Stimulated activated CD4-positive, alpha-beta T cell treated with anti-CD3 and anti-CD28 coated beads, Interleukin-12 subunit alpha, Interleukin-12 subunit beta, amount 100 ng/mL, for 48 hours (primary cell): Measurements from ENCODE around the gene PLEKHF1.

Experiments used
- DNase-seq, 3 donors: peaks; one replicate each; pipeline ENCODE4 v3.0.0-alpha.2; 2020; ENCODE audit warnings: low read depth in 2 of 3, low spot score in 1 of 3

PLEKHF1 gene

GRCh38 chr19:29634423-29635130, 30.7 kb upstream of the PLEKHF1 start:
- no peak for DNase-seq

DNA sequence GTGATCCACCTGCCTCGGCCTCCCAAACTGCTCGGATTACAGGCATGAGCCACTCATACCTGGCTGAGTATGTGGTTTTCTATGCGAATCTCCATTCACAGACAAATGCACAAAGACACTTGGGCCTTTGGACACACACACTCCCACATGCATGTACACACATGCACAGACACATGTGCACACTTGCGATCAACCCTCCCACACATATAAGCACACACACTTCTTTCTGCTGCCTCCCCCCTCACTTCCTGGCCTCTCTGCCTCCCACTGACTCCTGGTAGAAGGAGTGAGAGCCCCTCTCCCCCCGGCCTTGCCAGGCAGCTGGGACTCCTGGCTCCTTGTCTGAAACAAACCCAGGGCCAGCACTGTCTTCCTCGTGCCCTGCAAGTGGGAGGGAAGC, 29.3 kb upstream of the PLEKHF1 start:
- DNase-seq = no peak

DNA sequence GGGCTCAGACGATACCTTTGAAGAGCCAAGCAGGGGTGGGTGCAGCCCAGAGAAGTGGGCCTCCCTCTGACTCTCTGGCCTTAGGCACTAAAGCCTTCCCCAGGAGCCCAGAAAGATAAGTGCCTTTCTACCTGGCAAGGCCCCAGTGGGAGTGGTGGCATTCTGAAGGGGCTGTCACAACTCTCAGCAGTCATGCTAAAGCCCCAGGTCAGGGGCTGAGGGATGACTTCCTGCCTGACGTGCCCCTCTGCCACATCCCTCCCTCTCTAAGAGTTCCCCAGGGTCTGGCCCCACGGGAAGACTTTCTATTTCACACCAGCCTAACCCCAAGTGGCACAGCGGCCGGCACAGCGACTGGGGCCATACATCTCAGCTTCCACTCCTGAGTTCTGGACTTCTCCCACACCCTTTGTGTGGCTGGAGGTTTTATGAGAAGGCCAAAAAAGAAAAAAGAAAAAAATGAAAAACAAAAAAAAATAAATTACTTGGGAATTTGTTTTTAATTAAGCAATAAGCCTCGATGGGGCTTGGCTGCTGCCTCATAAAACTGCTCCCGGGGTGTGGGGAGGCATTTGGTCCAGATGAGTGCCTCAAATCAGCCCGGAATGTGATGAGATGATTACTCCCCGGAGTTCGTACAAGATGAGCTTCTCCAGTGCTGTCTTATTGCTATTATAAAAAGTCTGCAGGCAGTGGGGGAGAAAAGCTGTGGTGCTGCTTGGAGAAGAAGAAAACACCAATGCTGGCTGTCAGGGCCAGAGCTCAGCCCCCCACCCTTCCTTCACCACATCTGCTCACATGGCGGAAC, 28.5 kb upstream of the PLEKHF1 start:
- no peak for DNase-seq

- no peak for DNase-seq
Observed at GRCh38 chr19:29639086-29639485, 26.2 kb upstream of the PLEKHF1 start.

GRCh38 chr19:29640231-29640630, 25.0 kb upstream of the PLEKHF1 start:
- DNase-seq = no peak

DNA sequence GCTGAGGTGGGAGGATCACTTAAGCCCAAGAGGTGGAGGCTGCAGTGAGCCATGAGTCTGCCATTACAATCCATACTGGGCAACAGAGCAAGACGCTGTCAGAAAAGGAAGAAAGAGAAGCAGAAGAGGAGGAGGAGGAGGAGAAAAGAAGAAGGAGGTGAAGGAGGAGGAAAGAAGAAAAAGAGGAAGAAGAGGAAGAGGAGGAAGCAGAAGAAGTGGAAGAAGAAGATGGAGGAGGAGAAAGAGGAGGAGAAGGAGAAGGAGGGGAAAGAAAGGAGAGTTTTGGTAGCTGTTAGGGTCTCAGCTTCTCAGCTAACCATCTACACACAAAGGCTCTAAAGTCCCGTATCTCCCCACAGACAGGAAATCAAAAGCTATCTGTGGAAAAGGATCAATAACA, 23.7 kb upstream of the PLEKHF1 start:
- no peak for DNase-seq

- DNase-seq = no peak
Observed at GRCh38 chr19:29643361-29643935, 21.8 kb upstream of the PLEKHF1 start.

DNA sequence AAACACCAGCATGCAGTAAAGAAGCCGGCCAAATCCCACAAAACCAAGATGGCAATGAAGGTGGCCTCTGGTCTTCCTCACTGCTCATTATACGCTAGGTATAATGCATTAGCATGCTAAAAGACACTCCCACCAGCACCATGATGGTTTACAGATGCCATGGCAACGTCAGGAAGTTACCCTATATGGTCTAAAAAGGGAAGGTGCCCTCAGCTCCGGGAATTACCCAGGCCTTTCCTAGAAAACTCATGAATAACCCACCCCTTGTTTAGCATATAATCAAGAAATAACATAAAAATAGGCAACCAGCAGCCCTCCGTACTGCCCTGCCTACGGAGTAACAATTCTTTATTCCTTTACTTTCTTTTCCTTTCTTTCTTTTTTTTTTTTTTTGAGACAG, 21.1 kb upstream of the PLEKHF1 start:
- DNase-seq = no peak

- no peak for DNase-seq
Observed at GRCh38 chr19:29645491-29645867, 19.8 kb upstream of the PLEKHF1 start.

GRCh38 chr19:29645911-29646310, 19.4 kb upstream of the PLEKHF1 start:
- no peak for DNase-seq

DNA sequence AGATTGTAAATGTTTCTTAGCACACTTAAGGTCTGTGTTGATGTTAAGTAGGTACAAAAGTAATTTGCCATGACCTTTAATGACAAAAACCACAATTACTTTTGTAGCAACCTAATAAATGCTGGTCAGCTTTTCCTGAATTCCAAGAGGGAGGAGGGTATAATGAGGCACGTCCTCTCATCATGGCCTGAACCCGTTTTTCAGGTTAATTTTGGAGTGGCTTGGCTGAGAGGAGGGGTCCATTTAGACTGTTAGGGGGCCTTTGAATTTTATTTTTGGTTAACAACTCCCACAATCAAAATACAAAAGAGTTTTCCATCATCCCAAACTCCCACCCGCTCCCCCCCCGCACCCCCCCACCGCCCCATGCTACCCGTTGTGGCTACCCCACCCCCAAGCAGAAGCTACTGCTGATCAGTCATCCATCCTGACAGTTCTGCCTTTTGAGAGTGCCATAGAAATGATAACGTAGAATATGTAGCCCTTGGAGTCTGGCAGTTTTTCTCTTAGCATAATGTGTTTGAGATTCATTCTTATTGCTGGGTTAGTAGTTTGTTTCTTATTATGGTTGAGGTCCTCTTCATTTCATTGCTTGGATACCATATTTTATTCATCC, 14.4 kb upstream of the PLEKHF1 start:
- no peak for DNase-seq

DNA sequence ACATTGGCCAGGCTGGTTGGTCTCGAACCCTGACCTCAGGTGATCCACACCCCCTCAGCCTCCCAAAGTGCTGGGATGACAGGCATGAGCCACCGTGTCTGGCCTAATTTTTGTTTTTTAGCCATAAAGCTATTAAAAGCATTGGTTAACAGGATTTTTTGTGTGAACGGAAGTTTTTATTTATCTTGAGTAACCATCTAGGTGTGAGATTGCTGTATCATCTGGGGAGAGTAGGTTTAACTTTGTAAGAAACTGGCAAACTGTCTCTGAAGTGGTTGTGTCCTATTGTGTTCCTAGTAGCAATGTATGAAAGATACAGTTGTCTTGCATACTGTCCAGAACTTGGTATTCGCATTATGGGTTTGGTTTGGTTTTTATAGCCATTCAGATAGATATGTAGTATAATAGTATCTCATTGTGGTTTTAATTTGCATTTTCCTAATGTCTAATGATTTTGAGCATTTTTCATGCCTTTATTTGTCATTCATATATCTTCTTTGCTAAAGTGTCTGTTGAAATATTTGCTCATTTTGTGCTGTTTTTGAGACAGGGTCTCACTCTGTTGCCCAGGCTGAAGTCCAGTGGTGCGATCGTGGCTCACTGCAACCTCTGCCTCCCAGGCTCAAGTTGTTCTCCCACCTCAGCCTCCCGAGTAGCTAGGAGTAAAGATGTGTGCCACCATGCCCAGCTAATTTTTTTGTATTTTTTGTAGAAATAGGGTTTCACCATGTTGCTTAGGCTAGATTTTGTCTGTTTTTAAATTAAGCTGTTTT, 13.5 kb upstream of the PLEKHF1 start:
- DNase-seq = no peak

DNA sequence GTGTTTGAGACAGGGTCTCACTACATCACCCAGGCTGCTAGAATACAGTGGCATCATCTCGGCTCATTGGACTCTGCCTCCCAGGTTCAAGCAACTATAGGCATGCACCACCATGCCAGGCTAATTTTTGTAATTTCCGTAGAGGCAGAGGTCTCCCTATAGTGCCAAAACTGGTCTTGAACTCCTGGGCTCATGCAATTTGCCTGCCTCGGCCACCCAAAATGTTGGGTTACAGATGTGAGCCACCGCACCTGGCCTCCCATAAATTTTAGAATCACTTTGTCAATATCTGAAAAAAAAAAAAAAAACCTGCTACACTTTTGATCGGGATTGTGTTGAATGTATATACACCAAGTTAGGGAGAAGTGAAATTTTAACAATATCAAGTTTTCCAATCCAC, 11.9 kb upstream of the PLEKHF1 start:
- DNase-seq = no peak

GRCh38 chr19:29655648-29656335, 9.5 kb upstream of the PLEKHF1 start:
- DNase-seq = no peak

DNA sequence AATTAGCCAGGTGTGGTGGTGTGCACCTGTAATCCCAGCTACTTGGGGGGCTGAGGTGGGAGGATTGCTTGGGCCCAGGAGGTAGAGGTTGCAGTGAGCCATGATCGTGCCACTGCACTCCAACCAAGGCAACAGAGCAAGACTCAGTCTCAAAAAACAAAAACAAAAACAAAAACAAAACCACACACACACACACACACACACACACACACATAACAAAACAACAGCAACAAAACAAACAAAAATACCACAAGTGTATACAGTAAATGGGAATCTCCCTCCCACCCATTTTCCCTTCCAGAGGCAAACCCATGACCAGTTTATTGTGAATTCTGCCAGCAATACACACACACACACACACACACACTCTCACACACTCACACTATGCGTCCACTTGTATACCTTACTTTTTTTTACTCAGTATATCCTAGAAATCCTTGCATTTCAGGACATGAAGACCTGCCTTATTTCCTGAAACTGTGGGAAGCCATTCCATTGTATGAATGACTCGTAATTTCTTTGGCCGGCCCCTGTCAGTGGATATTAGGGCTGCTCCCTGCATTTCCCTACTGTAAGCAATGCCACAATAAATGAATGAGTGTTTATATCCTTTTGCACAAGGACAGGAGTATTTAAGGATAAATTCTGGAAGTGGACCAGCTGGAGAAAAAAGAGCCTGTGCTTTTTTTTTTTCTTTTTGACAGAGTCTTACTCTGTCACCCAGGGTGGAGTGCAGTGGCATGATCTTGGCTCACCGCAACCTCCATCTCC, 6.9 kb upstream of the PLEKHF1 start:
- DNase-seq = no peak

DNA sequence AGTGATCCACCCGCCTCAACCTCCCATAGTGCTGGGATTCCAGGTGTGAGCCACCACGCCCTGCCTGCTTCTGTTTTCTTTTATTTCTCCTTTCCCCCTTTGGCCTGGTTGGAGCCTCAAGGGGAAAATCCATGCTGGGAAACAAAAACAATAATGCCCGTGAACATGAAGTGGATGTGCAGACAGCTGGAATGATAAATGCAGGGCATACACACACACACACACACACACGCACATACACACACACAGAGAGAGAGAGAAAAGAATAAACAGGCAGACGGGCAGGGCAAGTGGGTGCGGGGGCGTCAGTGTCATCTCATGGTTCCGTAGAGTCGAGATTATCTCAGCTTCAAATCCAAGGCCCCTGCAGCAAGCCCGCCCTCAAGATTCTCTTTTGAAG, 4.4 kb upstream of the PLEKHF1 start:
- DNase-seq = no peak

DNA sequence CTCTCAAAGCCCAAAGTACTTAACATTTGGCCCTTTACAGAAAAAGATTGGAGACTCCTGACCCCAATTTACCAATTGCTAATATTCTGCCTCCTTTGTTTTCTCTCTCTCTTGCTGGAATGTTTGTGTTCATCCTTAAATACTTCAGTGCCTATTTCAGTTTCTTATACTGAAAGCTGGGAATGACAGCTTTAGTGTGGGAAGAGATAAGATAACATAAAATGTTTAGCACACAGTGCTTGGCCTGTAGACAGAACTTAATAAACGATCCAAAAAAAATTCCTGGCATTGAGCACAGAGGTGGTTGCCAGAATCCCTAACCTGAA, 3.0 kb upstream of the PLEKHF1 start:
- no peak for DNase-seq

GRCh38 chr19:29662604-29663404, 2.5 kb upstream of the PLEKHF1 start:
- DNase-seq = no peak
